ENCODE data around the gene CGGBP1.

DNA sequence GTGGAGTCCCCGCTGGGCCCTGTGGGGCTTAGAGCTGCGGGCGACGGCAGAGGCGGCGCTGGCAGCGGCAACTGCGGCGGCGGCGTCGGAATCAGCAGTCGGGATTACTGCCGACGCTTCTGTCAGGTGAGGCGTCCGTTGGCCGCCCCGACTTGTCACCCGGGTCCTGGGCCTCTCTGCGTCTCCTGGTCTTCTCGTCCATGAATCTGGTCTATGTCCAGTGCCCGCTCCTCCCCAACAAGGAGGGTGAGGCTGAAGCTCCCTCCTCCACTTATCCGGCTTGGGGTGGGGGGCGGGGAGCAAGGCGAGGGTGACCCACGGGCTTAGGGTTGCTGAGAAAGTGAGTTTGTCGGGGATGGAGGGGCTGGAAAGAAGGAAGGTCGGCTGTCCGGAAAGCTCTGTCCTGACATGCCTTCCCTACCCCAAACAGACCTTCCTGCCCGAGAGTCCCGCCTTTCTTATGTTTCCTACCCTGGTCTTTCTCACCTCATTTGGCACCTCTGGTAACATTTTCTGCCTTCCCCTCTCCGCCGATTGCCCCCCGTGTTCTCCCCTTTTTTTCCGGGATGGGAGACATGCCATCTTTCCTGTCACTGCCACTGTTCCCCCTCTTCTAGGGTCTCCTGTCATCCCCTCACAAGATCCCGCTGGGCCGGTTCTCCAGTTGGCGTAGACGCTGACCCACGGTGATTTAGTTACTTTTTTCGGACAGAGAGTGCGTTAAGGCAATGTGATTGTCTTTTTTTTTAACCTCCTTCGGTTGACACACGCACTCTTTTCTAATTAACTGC lies 770 bp upstream of the CGGBP1 start:
- TF ChIP-seq, protein P1, sequence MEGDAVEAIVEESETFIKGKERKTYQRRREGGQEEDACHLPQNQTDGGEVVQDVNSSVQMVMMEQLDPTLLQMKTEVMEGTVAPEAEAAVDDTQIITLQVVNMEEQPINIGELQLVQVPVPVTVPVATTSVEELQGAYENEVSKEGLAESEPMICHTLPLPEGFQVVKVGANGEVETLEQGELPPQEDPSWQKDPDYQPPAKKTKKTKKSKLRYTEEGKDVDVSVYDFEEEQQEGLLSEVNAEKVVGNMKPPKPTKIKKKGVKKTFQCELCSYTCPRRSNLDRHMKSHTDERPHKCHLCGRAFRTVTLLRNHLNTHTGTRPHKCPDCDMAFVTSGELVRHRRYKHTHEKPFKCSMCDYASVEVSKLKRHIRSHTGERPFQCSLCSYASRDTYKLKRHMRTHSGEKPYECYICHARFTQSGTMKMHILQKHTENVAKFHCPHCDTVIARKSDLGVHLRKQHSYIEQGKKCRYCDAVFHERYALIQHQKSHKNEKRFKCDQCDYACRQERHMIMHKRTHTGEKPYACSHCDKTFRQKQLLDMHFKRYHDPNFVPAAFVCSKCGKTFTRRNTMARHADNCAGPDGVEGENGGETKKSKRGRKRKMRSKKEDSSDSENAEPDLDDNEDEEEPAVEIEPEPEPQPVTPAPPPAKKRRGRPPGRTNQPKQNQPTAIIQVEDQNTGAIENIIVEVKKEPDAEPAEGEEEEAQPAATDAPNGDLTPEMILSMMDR (IDR thresholded peaks at IDR 0.05), result peak in 1 of 4 experiments; percentile 4
- no peak for TF ChIP-seq POLR2A (IDR thresholded peaks at IDR 0.05)
